ENCODE measurements around the gene ADAMTS6.
"Not testable (repeated sequence)": the region's sequence is repeated elsewhere in the genome, so short reads cannot be mapped to it uniquely, and the experiment has no call there.

The ADAMTS6 gene

GRCh38 chr5:65197531-65198455 is 283.9 kb downstream of the ADAMTS6 start:
- DNase-seq (ENCODE audit: low spot score) = no peak

GRCh38 chr5:65194871-65195270 is 286.8 kb downstream of the ADAMTS6 start:
- DNase-seq (ENCODE audit: low spot score) = no peak

- no peak for DNase-seq (ENCODE audit: low spot score)
Measured at GRCh38 chr5:65192331-65192730, 289.4 kb downstream of the ADAMTS6 start.

GRCh38 chr5:65191554-65192135 is 290.1 kb downstream of the ADAMTS6 start:
- DNase-seq (ENCODE audit: low spot score) = no peak

GRCh38 chr5:65190328-65191053 is 291.2 kb downstream of the ADAMTS6 start:
- no peak for DNase-seq (ENCODE audit: low spot score)

- no peak for DNase-seq (ENCODE audit: low spot score)
Measured at GRCh38 chr5:65186646-65187227, 295.0 kb downstream of the ADAMTS6 start.

- DNase-seq (ENCODE audit: low spot score) = no peak
Measured at GRCh38 chr5:65185468-65185867, 296.3 kb downstream of the ADAMTS6 start.

- no peak for DNase-seq (ENCODE audit: low spot score)
Measured at GRCh38 chr5:65184780-65185179, 296.9 kb downstream of the ADAMTS6 start.

- DNase-seq (ENCODE audit: low spot score) = not testable (repeated sequence)
Measured at GRCh38 chr5:65174231-65174630, 307.5 kb downstream of the ADAMTS6 start.

GRCh38 chr5:65173130-65173525 is 308.6 kb downstream of the ADAMTS6 start:
- no peak for DNase-seq (ENCODE audit: low spot score)

GRCh38 chr5:65172486-65173129 is 309.1 kb downstream of the ADAMTS6 start:
- DNase-seq (ENCODE audit: low spot score) = no peak

- no peak for DNase-seq (ENCODE audit: low spot score)
Measured at GRCh38 chr5:65171645-65172044, 310.1 kb downstream of the ADAMTS6 start.

- no peak for DNase-seq (ENCODE audit: low spot score)
Measured at GRCh38 chr5:65163698-65164097, 318.0 kb downstream of the ADAMTS6 start.

- DNase-seq (ENCODE audit: low spot score) = no peak
Measured at GRCh38 chr5:65161655-65162054, 320.1 kb downstream of the ADAMTS6 start.

- DNase-seq (ENCODE audit: low spot score) = no peak
Measured at GRCh38 chr5:65157906-65158603, 323.7 kb downstream of the ADAMTS6 start.

GRCh38 chr5:65156933-65157332 is 324.8 kb downstream of the ADAMTS6 start:
- no peak for DNase-seq (ENCODE audit: low spot score)

- DNase-seq (ENCODE audit: low spot score) = no peak
Measured at GRCh38 chr5:65152131-65152530, 329.6 kb downstream of the ADAMTS6 start.

GRCh38 chr5:65151614-65152013 is 330.1 kb downstream of the ADAMTS6 start:
- no peak for DNase-seq (ENCODE audit: low spot score)

- DNase-seq (ENCODE audit: low spot score) = no peak
Measured at GRCh38 chr5:65150599-65151304, 331.0 kb downstream of the ADAMTS6 start.

GRCh38 chr5:65149827-65150226 is 331.9 kb downstream of the ADAMTS6 start:
- DNase-seq (ENCODE audit: low spot score) = no peak
